ENCODE measurements around the gene NME1. TPM values are rescaled to one million over a fixed set of nuclear protein-coding genes. Genes with fewer than 3 reads are reported as not detected.

The NME1 gene
- total RNA-seq, 4 donors from 2014 or later = 28.5 to 50.9 (median 38.5) TPM

DNA sequence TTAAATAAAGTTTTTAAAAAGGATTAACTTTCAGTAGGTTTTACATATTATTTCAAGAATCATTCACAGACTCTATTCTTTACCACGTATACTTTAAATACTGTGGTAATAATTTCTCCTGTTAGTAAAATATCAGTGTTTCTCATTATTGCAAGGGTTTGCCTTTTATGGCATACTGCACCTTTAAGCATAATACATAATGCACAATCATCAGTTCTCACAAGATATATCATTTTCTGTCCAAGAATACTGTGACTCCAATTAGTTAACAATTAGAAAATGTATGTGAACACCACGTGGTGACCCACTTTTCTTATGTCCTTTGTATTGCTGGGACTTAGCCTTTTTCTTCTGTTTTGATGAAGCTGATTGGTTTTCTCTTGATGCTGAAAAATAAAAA is 38.5 kb downstream of the NME1 start:
- DNase-seq = no peak
- no peaks in the 10 kb centered on the region for H3K27me3 ChIP-seq
- TF ChIP-seq, protein P1, sequence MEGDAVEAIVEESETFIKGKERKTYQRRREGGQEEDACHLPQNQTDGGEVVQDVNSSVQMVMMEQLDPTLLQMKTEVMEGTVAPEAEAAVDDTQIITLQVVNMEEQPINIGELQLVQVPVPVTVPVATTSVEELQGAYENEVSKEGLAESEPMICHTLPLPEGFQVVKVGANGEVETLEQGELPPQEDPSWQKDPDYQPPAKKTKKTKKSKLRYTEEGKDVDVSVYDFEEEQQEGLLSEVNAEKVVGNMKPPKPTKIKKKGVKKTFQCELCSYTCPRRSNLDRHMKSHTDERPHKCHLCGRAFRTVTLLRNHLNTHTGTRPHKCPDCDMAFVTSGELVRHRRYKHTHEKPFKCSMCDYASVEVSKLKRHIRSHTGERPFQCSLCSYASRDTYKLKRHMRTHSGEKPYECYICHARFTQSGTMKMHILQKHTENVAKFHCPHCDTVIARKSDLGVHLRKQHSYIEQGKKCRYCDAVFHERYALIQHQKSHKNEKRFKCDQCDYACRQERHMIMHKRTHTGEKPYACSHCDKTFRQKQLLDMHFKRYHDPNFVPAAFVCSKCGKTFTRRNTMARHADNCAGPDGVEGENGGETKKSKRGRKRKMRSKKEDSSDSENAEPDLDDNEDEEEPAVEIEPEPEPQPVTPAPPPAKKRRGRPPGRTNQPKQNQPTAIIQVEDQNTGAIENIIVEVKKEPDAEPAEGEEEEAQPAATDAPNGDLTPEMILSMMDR (IDR thresholded peaks at IDR 0.05) = no peak
- TF ChIP-seq POLR2A (IDR thresholded peaks at IDR 0.05) = no peak
- intact Hi-C loops (cut with DNase I) = no loop called here
- H3K9me3 ChIP-seq = no peaks in the 10 kb centered on the region
- H3K27ac ChIP-seq = no peak overlapping the region
- H3K4me3 ChIP-seq (replicated peaks in 1 of 3) = no peak overlapping the region
- no peaks in the 10 kb centered on the region for H3K4me1 ChIP-seq
- 92 to 94% methylated on average over 2 of the region's 2 CpGs for WGBS, 2 donors
- H3K36me3 ChIP-seq = peaks cover 25 to 38% of the 10 kb centered on the region in 2 donors

DNA sequence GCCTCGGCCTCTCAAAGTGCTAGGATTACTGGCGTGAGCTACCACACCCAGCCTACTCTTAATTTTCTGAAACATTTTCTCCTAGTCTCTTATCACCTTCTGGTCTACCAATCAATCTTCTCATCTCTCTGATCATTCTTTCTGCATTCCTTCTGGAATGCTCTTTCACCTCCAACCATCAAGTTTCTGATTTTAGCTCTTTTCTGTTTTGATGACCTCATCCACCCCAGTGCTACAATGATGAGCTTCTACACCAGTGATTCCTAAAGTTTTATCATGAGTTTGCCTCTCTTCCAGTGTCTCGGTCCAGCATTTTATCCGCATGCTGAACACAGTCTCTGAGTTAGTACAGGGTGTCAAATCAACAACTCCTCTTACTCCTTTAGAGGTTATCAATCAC is 44.4 kb downstream of the NME1 start:
- 95% methylated on average over 4 of the region's 4 CpGs for WGBS, 2 donors
- Histone ChIP-seq H3K27me3 (no peaks in the 10 kb centered on the region), H3K4me3 (replicated peaks in 1 of 3) (no peak overlapping the region), H3K27ac (no peak overlapping the region), H3K4me1 (peaks cover 0 to 15% of the 10 kb centered on the region in 2 donors), H3K9me3 (no peaks in the 10 kb centered on the region), H3K36me3 (peaks cover 8 to 32% of the 10 kb centered on the region in 2 donors)
- intact Hi-C loops (cut with DNase I) = no loop called here
- DNase-seq = no peak
- TF ChIP-seq, protein P1 (IDR thresholded peaks at IDR 0.05) = no peak
- TF ChIP-seq POLR2A (IDR thresholded peaks at IDR 0.05) = no peak

DNA sequence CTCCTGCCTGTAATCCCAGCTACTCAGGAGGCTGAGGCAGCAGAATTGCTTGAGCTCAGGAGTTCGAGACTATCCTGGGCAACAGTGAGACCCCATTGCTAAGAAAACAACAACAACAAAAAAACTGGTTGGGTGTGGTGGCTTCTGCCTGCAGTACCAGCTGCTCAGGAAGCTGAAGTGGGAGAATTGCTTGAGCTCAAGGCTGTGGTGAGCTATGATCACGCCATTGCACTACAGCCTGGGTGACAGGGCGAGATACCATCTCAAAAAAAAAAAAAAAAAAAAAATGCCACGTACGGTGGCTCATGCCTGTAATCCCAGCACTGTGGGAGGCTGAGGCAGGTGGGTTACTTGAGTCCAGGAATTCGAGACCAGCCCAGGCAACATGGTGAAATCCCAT is 46.9 kb downstream of the NME1 start:
- intact Hi-C loops (cut with DNase I) = no loop called here
- Histone ChIP-seq H3K4me1 (peaks cover 0 to 15% of the 10 kb centered on the region in 2 donors), H3K36me3 (peaks cover 6 to 27% of the 10 kb centered on the region in 2 donors), H3K27ac (peak overlapping the region; percentile 11 to 74 (median 63)), H3K4me3 (replicated peaks in 1 of 3) (no peak overlapping the region), H3K27me3 (no peaks in the 10 kb centered on the region), H3K9me3 (no peaks in the 10 kb centered on the region)
- DNase-seq = no peak
- 79 to 82% methylated on average over 6 of the region's 6 CpGs for WGBS, 2 donors
- TF ChIP-seq, protein P1 (IDR thresholded peaks at IDR 0.05) = no peak
- no peak for TF ChIP-seq POLR2A (IDR thresholded peaks at IDR 0.05)

DNA sequence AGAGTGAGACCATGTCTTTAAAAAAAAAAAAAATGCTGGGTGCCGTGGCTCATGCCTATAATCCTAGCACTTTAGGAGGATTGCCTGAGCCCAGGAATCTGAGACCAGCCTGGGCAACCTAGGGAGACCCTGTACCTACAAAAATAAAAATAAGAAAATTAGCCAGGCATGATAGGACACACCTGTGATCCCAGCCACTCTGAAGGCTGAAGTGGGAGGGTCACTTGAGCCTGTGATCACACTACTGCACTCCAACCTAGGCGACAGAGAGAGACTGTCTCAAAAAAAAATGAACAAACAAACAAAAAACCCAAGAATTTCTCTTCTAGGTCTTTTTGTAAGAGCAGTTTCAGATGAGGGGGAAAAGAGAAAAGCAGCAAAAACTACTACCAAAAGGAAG is 47.5 kb downstream of the NME1 start:
- intact Hi-C loops (cut with DNase I) = no loop called here
- H3K36me3 ChIP-seq = peaks cover 11 to 25% of the 10 kb centered on the region in 2 donors
- TF ChIP-seq, protein P1 (IDR thresholded peaks at IDR 0.05) = no peak
- no peak for TF ChIP-seq POLR2A (IDR thresholded peaks at IDR 0.05)

DNA sequence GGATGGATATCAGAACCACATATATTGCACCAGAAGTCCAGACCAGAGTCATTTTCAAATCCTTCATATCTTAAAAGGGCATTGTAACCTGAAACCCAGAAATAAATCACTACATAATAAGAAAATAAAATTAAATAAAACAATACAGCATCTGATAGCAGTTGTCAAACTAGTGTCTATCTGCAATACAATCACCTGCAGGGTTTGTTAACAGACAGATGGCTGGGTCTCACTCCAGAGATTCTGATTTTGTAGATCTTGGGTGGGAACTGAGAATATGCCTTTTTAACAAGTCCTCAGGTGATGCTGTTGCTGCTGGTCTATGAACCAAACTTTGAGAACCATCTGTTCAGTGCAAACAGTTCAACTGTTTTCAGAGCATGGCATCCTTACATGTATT is 50.5 kb downstream of the NME1 start:
- no peaks in the 10 kb centered on the region for H3K9me3 ChIP-seq
- intact Hi-C loops (cut with DNase I) = no loop called here
- no peak for TF ChIP-seq POLR2A (IDR thresholded peaks at IDR 0.05)
- TF ChIP-seq, protein P1 (IDR thresholded peaks at IDR 0.05) = no peak
- no peak overlapping the region for H3K4me3 ChIP-seq (replicated peaks in 1 of 3)
- H3K4me1 ChIP-seq = peaks cover 0 to 15% of the 10 kb centered on the region in 2 donors
- H3K36me3 ChIP-seq = peaks cover 18 to 23% of the 10 kb centered on the region in 2 donors
- H3K27me3 ChIP-seq = no peaks in the 10 kb centered on the region
- H3K27ac ChIP-seq = no peak overlapping the region
- DNase-seq = no peak

More for the DNA sequence above, 47.5 kb downstream of the NME1 start:
- peak overlapping the region; percentile 63 to 74 (median 73) for H3K27ac ChIP-seq
- no peak overlapping the region for H3K4me3 ChIP-seq (replicated peaks in 1 of 3)
- no peaks in the 10 kb centered on the region for H3K9me3 ChIP-seq
- peaks cover 0 to 15% of the 10 kb centered on the region in 2 donors for H3K4me1 ChIP-seq
- peak; percentile 75 to 78 for DNase-seq
- H3K27me3 ChIP-seq = no peaks in the 10 kb centered on the region
- WGBS, 2 donors = 15 to 37% methylated on average over 2 of the region's 2 CpGs

Other genes starting within 250 kb of the NME1 start
- 100 to 1,000 TPM; 117 to 240 (median 154) TPM for gene SPAG9, start 32.7 kb upstream of the NME1 start, total RNA-seq
- gene NME2, start 12.9 kb downstream of the NME1 start, total RNA-seq = 100 to 1,000 TPM; 202 to 486 (median 387) TPM
- gene MBTD1, start 106.5 kb downstream of the NME1 start, total RNA-seq = 10 to 100 TPM; 17.3 to 26.9 (median 24.3) TPM
- gene UTP18, start 107.0 kb downstream of the NME1 start, total RNA-seq = 10 to 100 TPM; 35.6 to 43.5 (median 38.6) TPM